ENCODE results near the gene NUCB1.
A peak's percentile ranks its signal among the peaks of the same experiment; 100 is the strongest.
"Not testable (repeated sequence)": the region's sequence is repeated elsewhere in the genome, so short reads cannot be mapped to it uniquely, and the experiment has no call there.

The NUCB1 gene

DNA sequence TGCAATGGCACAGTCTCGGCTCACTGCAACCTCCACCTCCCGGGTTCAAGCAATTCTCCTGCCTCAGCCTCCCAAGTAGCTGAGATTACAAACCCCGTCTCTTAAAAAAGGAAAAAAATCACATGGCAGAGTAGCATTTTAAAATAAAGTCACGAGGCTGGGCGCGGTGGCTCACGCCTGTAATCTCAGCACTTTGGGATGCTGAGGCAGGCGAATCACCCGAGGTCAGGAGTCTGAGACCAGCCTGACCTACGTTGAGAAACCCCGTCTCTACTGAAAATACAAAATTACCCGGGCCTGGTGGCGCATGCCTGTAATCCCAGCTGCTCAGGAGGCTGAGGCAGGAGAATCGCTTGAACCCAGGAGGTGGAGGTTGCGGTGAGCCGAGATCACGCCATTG, 27.6 kb downstream of the NUCB1 start:
- not testable (repeated sequence) for H3K4me1 ChIP-seq (ENCODE audit: insufficient read depth, low read length); H3K9ac ChIP-seq (ENCODE audit: low read length); H3K4me3 ChIP-seq (ENCODE audit: low read depth in 1 of 2, low read length in 2 of 2); H3K9me3 ChIP-seq (ENCODE audit: low read length); H3K36me3 ChIP-seq (ENCODE audit: insufficient read depth, low read length); H3K27me3 ChIP-seq (ENCODE audit: control insufficient read depth in 1 of 2, insufficient read depth in 2 of 2, low read length in 2 of 2); H3K27ac ChIP-seq (ENCODE audit: low read depth, low read length)

DNA sequence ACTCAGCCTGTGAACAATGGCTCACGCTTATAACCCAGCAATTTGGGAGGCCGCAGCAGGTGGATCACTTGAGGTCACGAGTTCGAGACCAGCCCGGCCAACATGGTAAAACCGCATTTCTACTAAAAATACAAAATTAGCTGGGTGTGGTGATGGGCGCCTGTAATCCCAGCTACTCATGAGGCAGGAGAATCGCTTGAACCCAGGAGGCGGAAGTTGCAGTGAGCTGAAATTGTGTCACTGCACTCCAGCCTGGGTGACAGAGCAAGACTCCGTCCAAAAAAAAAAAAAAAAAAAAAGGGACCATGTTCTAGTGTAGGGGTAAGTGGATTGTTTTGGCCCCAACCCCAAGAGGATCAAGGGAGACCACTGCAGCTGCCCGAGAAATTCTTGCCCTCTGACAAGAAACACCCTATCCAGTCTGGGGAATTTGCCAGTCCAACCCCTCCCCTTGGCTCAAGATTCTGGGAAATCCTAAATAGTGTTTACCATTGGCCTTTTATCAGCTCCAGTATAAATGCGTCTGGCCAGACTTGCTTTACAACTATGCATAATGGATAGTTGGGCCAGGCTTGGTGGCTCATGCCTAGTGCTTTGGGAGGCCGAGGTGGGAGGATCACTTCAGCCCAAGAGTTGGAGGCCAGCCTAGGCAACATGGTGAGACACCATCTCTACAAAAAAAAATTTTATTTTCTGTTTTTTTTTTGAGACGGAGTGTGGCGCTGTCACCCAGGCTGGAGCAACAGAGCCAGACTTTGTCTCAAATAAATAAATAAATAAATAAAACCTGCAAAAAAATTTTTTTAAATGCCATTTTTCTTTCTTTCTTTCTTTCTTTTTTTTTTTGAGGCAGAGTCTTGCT, 28.3 kb downstream of the NUCB1 start:
- no peaks in the 10 kb centered on the region for H3K36me3 ChIP-seq (ENCODE audit: insufficient read depth, low read length)
- peaks cover 0 to 9% of the 10 kb centered on the region in 2 donors for H3K27me3 ChIP-seq (ENCODE audit: control insufficient read depth in 1 of 2, insufficient read depth in 2 of 2, low read length in 2 of 2)
- no peak overlapping the region for H3K27ac ChIP-seq (ENCODE audit: low read depth, low read length)
- H3K9me3 ChIP-seq (ENCODE audit: low read length): no peaks in the 10 kb centered on the region
- peaks cover 5% of the 10 kb centered on the region for H3K4me1 ChIP-seq (ENCODE audit: insufficient read depth, low read length)
- H3K4me3 ChIP-seq (ENCODE audit: low read depth in 1 of 2, low read length in 2 of 2): no peak overlapping the region
- H3K9ac ChIP-seq (ENCODE audit: low read length): no peak overlapping the region

DNA sequence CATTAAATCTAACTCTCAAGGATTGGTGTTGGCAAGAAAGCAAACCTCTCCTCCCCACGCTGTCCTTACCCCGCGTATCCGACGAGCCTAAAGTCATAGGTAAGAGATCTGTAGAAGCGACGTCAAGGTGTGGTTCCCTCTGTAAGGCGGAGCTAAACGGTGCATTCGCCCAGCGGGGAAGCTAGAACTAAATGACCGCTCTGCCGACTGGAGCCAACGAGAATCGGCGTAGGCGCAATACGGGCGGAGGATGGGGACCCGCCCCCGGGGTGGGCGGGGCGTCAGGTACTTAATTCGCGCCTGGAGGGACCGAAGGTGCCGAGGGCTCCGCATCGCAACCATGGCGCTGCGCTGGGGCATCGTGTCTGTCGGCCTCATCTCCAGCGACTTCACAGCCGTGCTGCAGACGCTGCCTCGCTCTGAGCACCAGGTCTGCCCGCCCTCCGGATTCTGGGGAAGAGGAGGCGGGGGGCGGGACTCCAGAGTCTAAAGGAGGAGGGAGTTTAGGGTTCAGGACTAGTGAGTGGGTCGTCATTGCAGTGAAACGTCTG, 33.3 kb downstream of the NUCB1 start, which contains the start of gene DHDH:
Gene DHDH (plus strand): TSS at position 318 of the 551 bp plus-strand sequence. CDS start 23 bp downstream, at position 341.
- H3K4me1 ChIP-seq (ENCODE audit: insufficient read depth, low read length): peaks cover 10% of the 10 kb centered on the region
- no peaks in the 10 kb centered on the region for H3K9me3 ChIP-seq (ENCODE audit: low read length)
- H3K9ac ChIP-seq (ENCODE audit: low read length): no peak within 1 kb of the TSS
- H3K4me3 ChIP-seq (ENCODE audit: low read depth in 1 of 2, low read length in 2 of 2): peak within 1 kb of the TSS in 1 of 2 donors; percentile 61
- peaks cover 0 to 9% of the 10 kb centered on the region in 2 donors for H3K27me3 ChIP-seq (ENCODE audit: control insufficient read depth in 1 of 2, insufficient read depth in 2 of 2, low read length in 2 of 2)
- no peaks in the 10 kb centered on the region for H3K36me3 ChIP-seq (ENCODE audit: insufficient read depth, low read length)
- no peak within 1 kb of the TSS for H3K27ac ChIP-seq (ENCODE audit: low read depth, low read length)

DNA sequence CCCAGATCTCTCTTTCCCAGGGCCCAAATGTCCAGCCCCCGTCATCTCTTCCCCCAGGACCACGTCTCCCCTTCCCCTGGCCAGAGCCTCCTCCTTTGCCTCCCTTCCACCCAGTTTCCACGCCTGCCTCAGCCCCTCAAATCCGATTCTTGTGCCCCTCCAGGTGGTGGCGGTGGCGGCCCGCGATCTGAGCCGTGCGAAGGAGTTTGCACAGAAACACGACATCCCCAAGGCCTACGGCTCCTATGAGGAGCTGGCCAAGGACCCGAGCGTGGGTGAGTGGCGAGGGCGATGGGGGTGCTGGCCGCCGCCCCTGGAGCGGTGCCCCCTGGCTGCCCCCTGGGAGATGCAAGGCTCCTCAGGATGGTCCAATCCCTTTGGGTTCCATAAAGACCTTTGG, 34.7 kb downstream of the NUCB1 start:
- Histone ChIP-seq H3K9me3 (ENCODE audit: low read length) (no peaks in the 10 kb centered on the region), H3K36me3 (ENCODE audit: insufficient read depth, low read length) (no peaks in the 10 kb centered on the region), H3K9ac (ENCODE audit: low read length) (no peak overlapping the region), H3K4me3 (ENCODE audit: low read depth in 1 of 2, low read length in 2 of 2) (no peak overlapping the region), H3K27ac (ENCODE audit: low read depth, low read length) (no peak overlapping the region), H3K4me1 (ENCODE audit: insufficient read depth, low read length) (peaks cover 10% of the 10 kb centered on the region), H3K27me3 (ENCODE audit: control insufficient read depth in 1 of 2, insufficient read depth in 2 of 2, low read length in 2 of 2) (peaks cover 0 to 9% of the 10 kb centered on the region in 2 donors)

DNA sequence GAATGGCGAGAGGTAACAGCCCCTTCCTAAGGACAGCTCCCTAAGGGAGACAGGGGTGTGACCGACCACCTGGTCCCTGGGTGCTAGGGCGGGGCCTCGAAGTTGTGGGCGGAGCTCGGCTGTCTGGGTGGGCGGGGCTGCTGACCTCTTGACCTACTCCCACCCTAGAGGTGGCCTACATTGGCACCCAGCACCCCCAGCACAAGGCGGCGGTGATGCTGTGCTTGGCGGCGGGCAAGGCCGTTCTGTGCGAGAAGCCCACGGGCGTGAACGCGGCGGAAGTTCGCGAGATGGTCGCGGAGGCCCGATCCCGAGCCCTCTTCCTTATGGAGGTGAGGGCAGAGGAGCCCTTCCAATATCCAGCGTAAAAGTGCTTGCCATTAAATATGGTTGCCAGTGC, 35.8 kb downstream of the NUCB1 start:
- Histone ChIP-seq H3K27me3 (ENCODE audit: control insufficient read depth in 1 of 2, insufficient read depth in 2 of 2, low read length in 2 of 2) (peaks cover 0 to 9% of the 10 kb centered on the region in 2 donors), H3K9ac (ENCODE audit: low read length) (no peak overlapping the region), H3K27ac (ENCODE audit: low read depth, low read length) (no peak overlapping the region), H3K9me3 (ENCODE audit: low read length) (no peaks in the 10 kb centered on the region), H3K4me1 (ENCODE audit: insufficient read depth, low read length) (peaks cover 10% of the 10 kb centered on the region), H3K36me3 (ENCODE audit: insufficient read depth, low read length) (no peaks in the 10 kb centered on the region), H3K4me3 (ENCODE audit: low read depth in 1 of 2, low read length in 2 of 2) (no peak overlapping the region)

DNA sequence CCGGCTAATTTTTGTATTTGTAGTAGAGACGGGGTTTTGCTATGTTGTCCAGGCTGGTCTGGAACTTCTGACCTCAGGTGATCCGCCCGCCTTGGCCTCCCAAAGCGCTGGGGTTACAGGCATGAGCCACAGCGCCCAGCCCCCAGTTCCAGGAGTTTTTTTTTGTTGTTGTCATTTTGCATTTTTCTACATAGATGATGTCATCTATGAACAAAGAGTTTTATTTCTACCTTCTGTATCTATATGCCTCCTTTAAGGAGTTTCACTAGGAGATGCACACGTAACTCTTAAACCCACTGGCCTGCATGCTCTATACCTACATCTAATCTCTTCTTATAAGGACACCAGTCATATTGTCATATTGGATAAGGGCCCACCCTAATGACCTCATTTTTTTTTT, 38.1 kb downstream of the NUCB1 start:
- H3K36me3 ChIP-seq (ENCODE audit: insufficient read depth, low read length): no peaks in the 10 kb centered on the region
- H3K9ac ChIP-seq (ENCODE audit: low read length): no peak overlapping the region
- peaks cover 6% of the 10 kb centered on the region for H3K4me1 ChIP-seq (ENCODE audit: insufficient read depth, low read length)
- no peaks in the 10 kb centered on the region for H3K9me3 ChIP-seq (ENCODE audit: low read length)
- H3K27me3 ChIP-seq (ENCODE audit: control insufficient read depth in 1 of 2, insufficient read depth in 2 of 2, low read length in 2 of 2): no peaks in the 10 kb centered on the region
- H3K27ac ChIP-seq (ENCODE audit: low read depth, low read length): no peak overlapping the region
- no peak overlapping the region for H3K4me3 ChIP-seq (ENCODE audit: low read depth in 1 of 2, low read length in 2 of 2)

DNA sequence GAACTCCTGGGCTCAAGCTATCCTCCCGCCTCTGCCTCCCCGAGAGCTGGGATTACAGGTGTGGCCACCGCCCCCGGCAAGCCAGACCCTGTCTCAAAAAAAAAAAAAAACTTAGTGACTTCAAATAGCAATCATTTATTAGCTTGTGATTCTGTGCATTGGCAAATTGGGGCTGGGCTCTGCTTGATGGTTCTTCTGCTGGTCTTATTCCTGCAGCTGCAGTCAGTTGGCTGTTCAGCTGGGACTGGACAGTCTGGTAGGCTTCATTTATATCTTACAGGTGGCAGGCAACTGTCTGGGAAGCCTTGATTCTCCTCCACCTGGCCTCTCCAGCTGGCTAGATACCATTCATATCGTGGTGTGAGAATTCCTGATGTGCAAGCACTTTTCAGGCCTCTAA, 40.8 kb downstream of the NUCB1 start:
- Histone ChIP-seq H3K4me3 (ENCODE audit: low read depth in 1 of 2, low read length in 2 of 2) (no peak overlapping the region), H3K9ac (ENCODE audit: low read length) (no peak overlapping the region), H3K36me3 (ENCODE audit: insufficient read depth, low read length) (no peaks in the 10 kb centered on the region), H3K9me3 (ENCODE audit: low read length) (no peaks in the 10 kb centered on the region), H3K4me1 (ENCODE audit: insufficient read depth, low read length) (no peaks in the 10 kb centered on the region), H3K27me3 (ENCODE audit: control insufficient read depth in 1 of 2, insufficient read depth in 2 of 2, low read length in 2 of 2) (no peaks in the 10 kb centered on the region), H3K27ac (ENCODE audit: low read depth, low read length) (no peak overlapping the region)

DNA sequence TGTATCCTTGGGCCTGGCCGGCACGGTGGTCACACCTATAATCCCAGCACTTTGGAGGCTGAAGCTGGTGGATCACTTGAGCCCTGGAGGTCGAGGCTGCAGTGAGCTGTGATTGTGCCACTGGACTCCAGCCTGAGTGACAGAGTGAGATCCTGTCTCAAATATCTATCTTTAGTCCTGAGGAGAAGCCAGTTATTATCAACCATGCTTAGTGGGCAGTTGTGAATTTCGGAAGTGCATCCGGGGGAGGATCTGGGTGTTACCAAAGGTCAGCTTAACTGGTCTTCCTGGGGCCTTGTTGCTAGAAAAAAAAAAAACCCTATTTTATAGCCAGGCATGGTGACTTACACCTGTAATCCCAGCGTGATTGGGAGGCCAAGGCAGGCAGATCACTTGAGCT, 43.0 kb downstream of the NUCB1 start:
- no peaks in the 10 kb centered on the region for H3K36me3 ChIP-seq (ENCODE audit: insufficient read depth, low read length)
- no peaks in the 10 kb centered on the region for H3K4me1 ChIP-seq (ENCODE audit: insufficient read depth, low read length)
- no peaks in the 10 kb centered on the region for H3K9me3 ChIP-seq (ENCODE audit: low read length)
- H3K27me3 ChIP-seq (ENCODE audit: control insufficient read depth in 1 of 2, insufficient read depth in 2 of 2, low read length in 2 of 2): no peaks in the 10 kb centered on the region
- H3K27ac ChIP-seq (ENCODE audit: low read depth, low read length): no peak overlapping the region
- no peak overlapping the region for H3K4me3 ChIP-seq (ENCODE audit: low read depth in 1 of 2, low read length in 2 of 2)
- H3K9ac ChIP-seq (ENCODE audit: low read length): no peak overlapping the region

DNA sequence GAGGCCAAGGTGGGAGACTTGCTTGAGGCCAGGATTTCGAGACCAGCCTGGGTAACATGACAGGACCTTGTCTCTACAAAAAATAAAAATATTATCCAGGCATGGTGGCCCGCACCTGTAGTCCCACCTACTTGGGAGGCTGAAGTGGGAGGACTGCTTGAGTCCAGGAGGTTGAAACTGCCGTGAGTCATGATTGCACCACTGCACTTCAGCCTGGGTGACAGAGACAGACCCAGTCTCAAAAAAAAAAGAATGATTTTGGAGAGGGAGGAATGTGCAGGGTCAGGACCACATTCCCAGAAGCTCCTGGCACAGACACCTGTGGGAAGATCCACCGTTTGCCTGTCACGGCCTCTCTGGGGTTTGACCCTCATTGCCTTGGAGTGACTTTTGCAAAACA, 45.3 kb downstream of the NUCB1 start:
- Histone ChIP-seq H3K4me3 (ENCODE audit: low read depth in 1 of 2, low read length in 2 of 2) (no peak overlapping the region), H3K9me3 (ENCODE audit: low read length) (no peaks in the 10 kb centered on the region), H3K4me1 (ENCODE audit: insufficient read depth, low read length) (no peaks in the 10 kb centered on the region), H3K27me3 (ENCODE audit: control insufficient read depth in 1 of 2, insufficient read depth in 2 of 2, low read length in 2 of 2) (no peaks in the 10 kb centered on the region), H3K9ac (ENCODE audit: low read length) (no peak overlapping the region), H3K36me3 (ENCODE audit: insufficient read depth, low read length) (no peaks in the 10 kb centered on the region), H3K27ac (ENCODE audit: low read depth, low read length) (no peak overlapping the region)

DNA sequence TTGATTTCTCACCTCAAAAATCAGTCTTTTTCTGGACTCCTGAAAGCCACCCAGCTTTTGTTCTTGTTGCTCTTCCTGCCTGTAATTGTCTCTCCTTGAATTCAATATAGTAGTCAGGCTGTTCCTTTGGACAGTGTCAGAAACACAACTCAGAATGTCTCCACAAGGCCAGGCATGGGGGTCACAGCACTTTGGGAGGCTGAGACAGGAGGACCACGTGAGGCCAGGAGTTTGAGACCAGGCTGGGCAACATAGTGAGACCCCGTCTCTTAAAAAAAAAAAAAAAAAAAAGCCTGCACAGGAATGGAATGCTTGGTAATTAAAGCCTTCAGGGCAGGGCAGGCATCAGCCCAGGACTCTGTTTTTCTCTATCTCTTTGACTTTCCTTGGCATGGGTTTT, 45.7 kb downstream of the NUCB1 start:
- Histone ChIP-seq H3K36me3 (ENCODE audit: insufficient read depth, low read length) (no peaks in the 10 kb centered on the region), H3K9ac (ENCODE audit: low read length) (no peak overlapping the region), H3K4me1 (ENCODE audit: insufficient read depth, low read length) (no peaks in the 10 kb centered on the region), H3K27ac (ENCODE audit: low read depth, low read length) (no peak overlapping the region), H3K27me3 (ENCODE audit: control insufficient read depth in 1 of 2, insufficient read depth in 2 of 2, low read length in 2 of 2) (no peaks in the 10 kb centered on the region), H3K4me3 (ENCODE audit: low read depth in 1 of 2, low read length in 2 of 2) (no peak overlapping the region), H3K9me3 (ENCODE audit: low read length) (no peaks in the 10 kb centered on the region)

DNA sequence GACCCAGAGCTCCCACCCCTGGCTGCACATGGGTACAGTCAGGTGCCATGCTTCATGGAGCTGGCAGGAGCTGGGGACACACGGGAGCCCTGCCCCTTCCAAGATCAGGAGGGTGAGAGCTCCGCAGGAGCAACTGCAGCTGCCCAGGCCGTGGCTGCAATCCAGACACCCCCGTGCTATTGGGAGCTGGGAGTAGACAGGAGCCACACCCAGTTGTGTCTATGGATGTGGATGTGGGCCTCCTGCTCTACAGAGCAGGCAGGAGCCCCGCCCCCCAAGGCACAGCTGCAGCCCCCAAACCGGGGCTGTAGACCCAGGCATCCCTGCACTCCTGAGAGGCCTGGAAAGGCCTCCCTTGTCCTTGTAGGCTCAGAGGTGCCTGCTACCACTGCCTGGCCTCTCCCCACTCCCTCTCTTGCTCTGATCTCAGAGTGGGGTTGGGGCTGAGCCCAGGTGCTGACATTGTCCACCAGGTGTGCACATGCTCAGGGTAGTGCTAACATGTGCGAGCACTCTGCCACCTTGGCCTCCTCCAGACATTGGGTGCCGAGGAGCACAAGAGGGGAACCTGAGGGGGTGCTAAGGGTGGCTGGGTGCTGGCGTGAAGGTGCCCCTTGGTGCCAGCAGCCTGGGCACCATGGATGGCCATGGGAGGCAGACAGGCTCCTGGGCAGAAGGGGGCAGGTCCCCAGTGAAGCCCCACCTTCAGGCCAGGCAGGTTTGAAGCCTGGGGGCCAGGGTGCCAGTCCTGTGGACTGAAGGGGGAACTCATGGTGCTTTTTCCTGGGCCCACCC, 46.5 kb downstream of the NUCB1 start:
- no peak overlapping the region for H3K27ac ChIP-seq (ENCODE audit: low read depth, low read length)
- H3K9ac ChIP-seq (ENCODE audit: low read length): no peak overlapping the region
- H3K27me3 ChIP-seq (ENCODE audit: control insufficient read depth in 1 of 2, insufficient read depth in 2 of 2, low read length in 2 of 2): no peaks in the 10 kb centered on the region
- H3K4me1 ChIP-seq (ENCODE audit: insufficient read depth, low read length): no peaks in the 10 kb centered on the region
- no peak overlapping the region for H3K4me3 ChIP-seq (ENCODE audit: low read depth in 1 of 2, low read length in 2 of 2)
- no peaks in the 10 kb centered on the region for H3K36me3 ChIP-seq (ENCODE audit: insufficient read depth, low read length)
- H3K9me3 ChIP-seq (ENCODE audit: low read length): no peaks in the 10 kb centered on the region

Data from muscle layer of colon (tissue), 2 donors.